Activated CD4-positive, alpha-beta T cell treated with anti-CD3 and anti-CD28 coated beads for 48 hours (primary cell): ENCODE data around the gene CKAP2.
"Not testable (repeated sequence)": the region's sequence is repeated elsewhere in the genome, so short reads cannot be mapped to it uniquely, and the experiment has no call there.

ENCODE experiments used
- DNase-seq: peaks from one replicate; pipeline ENCODE4 v3.0.0-alpha.2; 2020

The CKAP2 gene

GRCh38 chr13:52454820-52455676 is at the start of gene CKAP2:
CKAP2 (plus strand) TSS chr13:52455478; CDS start chr13:52455557, 79 bp downstream.
- peak; percentile 95 for DNase-seq

GRCh38 chr13:52405767-52406494 is 49.3 kb upstream of the CKAP2 start, which contains the start of gene THSD1:
THSD1 (minus strand) TSS chr13:52406172; CDS start chr13:52402600, 3,572 bp downstream.
- peak; percentile 24 for DNase-seq

GRCh38 chr13:52406629-52407028 is 48.6 kb upstream of the CKAP2 start:
- no peak for DNase-seq

- not testable (repeated sequence) for DNase-seq
Measured at GRCh38 chr13:52407436-52407835, 47.8 kb upstream of the CKAP2 start.

GRCh38 chr13:52408071-52408658 is 47.1 kb upstream of the CKAP2 start:
- DNase-seq = not testable (repeated sequence)

- no peak for DNase-seq
Measured at GRCh38 chr13:52411629-52412028, 43.6 kb upstream of the CKAP2 start.

GRCh38 chr13:52412128-52412527 is 43.1 kb upstream of the CKAP2 start:
- DNase-seq = no peak

- DNase-seq = no peak
Measured at GRCh38 chr13:52414051-52414450, 41.2 kb upstream of the CKAP2 start.

GRCh38 chr13:52414963-52415362 is 40.3 kb upstream of the CKAP2 start:
- no peak for DNase-seq

GRCh38 chr13:52419080-52419479 is 36.2 kb upstream of the CKAP2 start:
- no peak for DNase-seq

- no peak for DNase-seq
Measured at GRCh38 chr13:52421216-52421615, 34.1 kb upstream of the CKAP2 start.

- no peak for DNase-seq
Measured at GRCh38 chr13:52428295-52428694, 27.0 kb upstream of the CKAP2 start.

- DNase-seq = no peak
Measured at GRCh38 chr13:52432456-52432855, 22.8 kb upstream of the CKAP2 start.

- DNase-seq = no peak
Measured at GRCh38 chr13:52446265-52446664, 9.0 kb upstream of the CKAP2 start.

- peak; percentile 13 for DNase-seq
Measured at GRCh38 chr13:52447354-52447753, 7.9 kb upstream of the CKAP2 start.

GRCh38 chr13:52447815-52448552 is 7.3 kb upstream of the CKAP2 start:
- no peak for DNase-seq

GRCh38 chr13:52449331-52450011 is 5.8 kb upstream of the CKAP2 start:
- no peak for DNase-seq

- DNase-seq = peak; percentile 96
Measured at GRCh38 chr13:52450012-52450792, 5.1 kb upstream of the CKAP2 start, which contains the start of gene VPS36. VPS36 (minus strand) TSS chr13:52450634; CDS start chr13:52450594, 40 bp downstream.

GRCh38 chr13:52450793-52451116 is 4.5 kb upstream of the CKAP2 start:
- DNase-seq = no peak

- no peak for DNase-seq
Measured at GRCh38 chr13:52451135-52451804, 4.0 kb upstream of the CKAP2 start.

- no peak for DNase-seq
Measured at GRCh38 chr13:52452470-52452869, 2.8 kb upstream of the CKAP2 start.
